Left kidney (tissue), 2 donors: ENCODE measurements around the gene NDUFB3. TPM values are rescaled to one million over a fixed set of nuclear protein-coding genes. Genes with fewer than 3 reads are reported as not detected.

ENCODE experiments used
- DNase-seq: peaks from one replicate; pipeline ENCODE4 v3.0.0-alpha.2; 2013
- polyA plus RNA-seq: library from polyadenylated mRNA; unstranded; fragments of 120-200 nt; gene quantifications from one replicate; pipeline ENCODE4 v1.2.1, GENCODE V29; 2013; ENCODE audit not compliant: insufficient read length

NDUFB3 gene
- polyA plus RNA-seq, 1 donor: 108 TPM

DNA sequence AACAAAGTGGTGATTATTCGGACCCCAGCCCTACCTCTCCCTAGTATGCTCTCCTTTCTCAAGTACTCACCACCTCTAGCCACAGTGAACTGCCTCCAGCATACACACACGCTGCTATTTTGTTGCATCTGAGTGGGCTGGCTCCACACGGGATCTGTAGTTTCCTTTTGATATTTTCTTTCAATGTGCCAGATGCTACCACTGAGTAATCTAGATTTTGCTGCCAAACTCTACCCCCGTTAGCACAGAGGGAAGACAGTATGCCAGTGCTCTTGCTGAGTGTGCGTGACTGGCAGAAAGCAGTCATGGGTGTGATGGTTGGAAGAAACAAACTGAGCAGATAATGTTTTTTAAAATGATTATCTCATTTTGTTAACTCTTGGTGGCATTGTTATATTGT lies 55.8 kb downstream of the NDUFB3 start:
- DNase-seq: no peak

DNA sequence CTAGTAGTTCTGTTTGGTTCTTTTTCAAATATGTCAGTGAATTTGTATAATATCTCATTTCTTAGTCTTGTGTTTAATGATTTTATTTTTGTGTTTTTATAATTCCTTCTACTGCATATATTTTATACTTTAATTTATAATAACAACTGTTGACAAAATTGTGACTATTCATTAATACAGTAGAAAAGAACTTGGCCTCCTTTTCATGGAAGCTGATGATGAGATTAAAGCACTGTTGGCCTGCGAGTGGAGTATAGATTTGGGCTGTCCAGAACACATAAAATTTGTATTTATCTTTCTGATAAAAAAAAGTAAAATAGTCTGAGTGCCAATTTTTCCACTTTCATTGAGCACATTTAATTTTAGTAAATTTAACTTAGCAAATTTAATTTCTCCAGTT lies 56.2 kb downstream of the NDUFB3 start:
- no peak for DNase-seq

DNA sequence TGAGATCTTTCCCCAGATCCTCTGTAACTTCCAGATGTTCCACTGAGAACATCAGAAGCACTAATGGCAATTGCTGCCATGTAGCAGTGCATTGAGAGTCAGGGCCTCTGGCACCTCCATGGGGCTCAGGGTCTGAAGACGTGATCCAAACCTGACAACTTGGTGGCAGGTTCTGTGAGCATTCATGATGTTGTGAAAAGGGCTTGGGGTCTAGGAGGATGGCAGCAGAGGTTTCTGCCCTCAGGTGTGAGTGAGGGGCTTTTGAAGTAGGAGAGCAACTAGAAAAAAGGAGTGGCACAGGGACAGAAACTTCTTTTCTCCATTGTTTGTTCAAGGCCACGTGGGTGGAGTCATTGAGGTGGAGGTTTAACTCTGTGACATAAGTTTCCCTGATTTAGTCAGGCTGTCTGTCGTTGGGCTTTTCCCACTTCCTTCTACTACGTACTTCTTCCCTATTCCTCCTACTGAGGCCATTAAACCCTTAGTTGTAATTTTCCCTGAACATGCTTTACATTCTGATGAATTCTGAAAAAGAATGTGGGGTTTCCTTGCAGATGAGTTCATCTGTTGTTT lies 57.2 kb downstream of the NDUFB3 start:
- DNase-seq: no peak

DNA sequence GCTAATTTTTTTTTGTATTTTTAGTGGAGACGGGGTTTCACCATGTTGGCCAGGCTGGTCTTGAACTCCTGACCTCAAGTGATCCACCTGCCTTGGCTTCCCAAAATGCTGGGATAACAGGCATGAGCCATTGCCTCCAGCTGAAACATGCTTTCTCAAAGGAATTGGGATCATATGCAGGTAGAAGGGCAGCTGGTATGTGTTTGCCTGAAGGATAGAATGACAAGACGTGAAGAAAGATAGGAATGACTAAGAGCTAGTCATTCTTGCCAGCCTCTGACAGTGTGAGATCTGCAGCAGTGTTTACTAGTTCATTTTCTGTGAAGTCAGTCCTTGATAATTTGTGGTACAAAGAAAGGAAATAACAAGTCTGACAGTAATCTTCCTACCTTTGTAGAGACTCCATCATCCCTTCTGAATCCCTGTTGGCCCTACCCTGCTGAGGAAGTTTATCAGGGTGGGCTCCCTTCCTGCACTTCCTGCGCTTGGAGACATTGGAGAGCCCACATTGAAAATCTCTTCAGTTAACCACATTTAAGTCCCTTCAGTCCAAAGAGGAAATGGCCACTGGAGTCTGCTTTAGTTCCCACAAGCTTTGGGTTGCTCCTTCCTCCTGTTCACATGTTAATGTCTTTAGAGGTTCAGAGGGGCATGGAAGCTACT lies 58.9 kb downstream of the NDUFB3 start:
- DNase-seq: no peak

DNA sequence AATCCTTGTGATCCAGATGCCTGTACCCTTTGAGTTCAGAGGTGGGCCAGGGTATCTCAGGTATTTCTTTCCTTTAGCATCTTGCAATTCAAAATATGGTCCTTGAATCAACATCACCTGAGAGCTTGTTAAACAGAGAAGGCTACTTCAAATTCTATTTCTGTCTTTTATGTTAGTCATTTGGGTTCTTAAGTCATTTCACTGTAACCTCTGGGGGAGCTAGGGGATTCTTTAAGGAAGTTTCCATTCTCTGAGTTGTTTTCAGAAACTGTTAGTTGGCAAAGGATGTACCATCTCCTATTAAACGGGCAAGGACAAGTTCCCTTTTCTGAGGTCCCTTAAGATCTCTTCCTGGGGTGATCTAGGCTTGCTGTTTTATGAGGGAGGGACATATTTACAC lies 60.7 kb downstream of the NDUFB3 start:
- no peak for DNase-seq

Other genes with a start within 250 kb of the NDUFB3 start
- gene CLK1, start 207.3 kb upstream of the NDUFB3 start, polyA plus RNA-seq: 335 TPM
- 91.3 TPM for gene PPIL3, start 182.9 kb upstream of the NDUFB3 start, polyA plus RNA-seq
- gene NIF3L1, start 182.6 kb upstream of the NDUFB3 start, polyA plus RNA-seq: 53.4 TPM
- 46.0 TPM for gene ORC2, start 108.3 kb upstream of the NDUFB3 start, polyA plus RNA-seq
- 21.1 TPM for gene HYCC2, start 330 bp upstream of the NDUFB3 start, polyA plus RNA-seq
- gene CFLAR, start 44.2 kb downstream of the NDUFB3 start, polyA plus RNA-seq: 86.4 TPM
- 10.8 TPM for gene CASP10, start 111.1 kb downstream of the NDUFB3 start, polyA plus RNA-seq
- gene CASP8, start 188.5 kb downstream of the NDUFB3 start, polyA plus RNA-seq: 16.9 TPM